ENCODE measurements around the gene GPRIN1. TPM values are rescaled to one million over a fixed set of nuclear protein-coding genes. Genes with fewer than 3 reads are reported as not detected.

GPRIN1 gene
- total RNA-seq, 1 donor from 2014 or later: 39.0 TPM

- H3K4me3 Mint-ChIP-seq: no peak overlapping the region
- H3K36me3 Mint-ChIP-seq (ENCODE audit: low read depth): no peaks in the 10 kb centered on the region
- H3K9me3 Mint-ChIP-seq: peaks cover 4% of the 10 kb centered on the region
- no peaks in the 10 kb centered on the region for H3K27me3 Mint-ChIP-seq (ENCODE audit: low read depth)
- H3K4me1 Mint-ChIP-seq: no peaks in the 10 kb centered on the region
- TF ChIP-seq CTCF (conservative IDR thresholded peaks at IDR 0.05): no peak
- no peak overlapping the region for H3K27ac Mint-ChIP-seq (ENCODE audit: unreplicated experiment)
- DNase-seq (ENCODE audit: low read depth, low spot score): no peak
Measured at GRCh38 chr5:176581361-176581760, 28.6 kb downstream of the GPRIN1 start.

- Mint-ChIP-seq H3K4me1 (no peaks in the 10 kb centered on the region), H3K4me3 (no peak overlapping the region), H3K27ac (ENCODE audit: unreplicated experiment) (no peak overlapping the region), H3K9me3 (no peaks in the 10 kb centered on the region), H3K36me3 (ENCODE audit: low read depth) (no peaks in the 10 kb centered on the region), H3K27me3 (ENCODE audit: low read depth) (peaks cover under 1% of the 10 kb centered on the region)
- no peak for DNase-seq (ENCODE audit: low read depth, low spot score)
- no peak for TF ChIP-seq CTCF (conservative IDR thresholded peaks at IDR 0.05)
Measured at GRCh38 chr5:176579323-176579722, 30.6 kb downstream of the GPRIN1 start.

- no peaks in the 10 kb centered on the region for H3K9me3 Mint-ChIP-seq
- H3K36me3 Mint-ChIP-seq (ENCODE audit: low read depth): no peaks in the 10 kb centered on the region
- peak; percentile 71 for TF ChIP-seq CTCF (conservative IDR thresholded peaks at IDR 0.05)
- peaks cover 5% of the 10 kb centered on the region for H3K27me3 Mint-ChIP-seq (ENCODE audit: low read depth)
- H3K4me3 Mint-ChIP-seq: no peak overlapping the region
- no peak overlapping the region for H3K27ac Mint-ChIP-seq (ENCODE audit: unreplicated experiment)
- H3K4me1 Mint-ChIP-seq: peaks cover 4% of the 10 kb centered on the region
- peak; percentile 29 for DNase-seq (ENCODE audit: low read depth, low spot score)
Measured at GRCh38 chr5:176578391-176578808, 31.6 kb downstream of the GPRIN1 start.

GRCh38 chr5:176577312-176578176, 32.4 kb downstream of the GPRIN1 start:
- H3K4me1 Mint-ChIP-seq: peaks cover 4% of the 10 kb centered on the region
- no peak for DNase-seq (ENCODE audit: low read depth, low spot score)

More at GRCh38 chr5:176577312-176578176, 32.4 kb downstream of the GPRIN1 start:
- H3K4me3 Mint-ChIP-seq: no peak overlapping the region
- no peaks in the 10 kb centered on the region for H3K9me3 Mint-ChIP-seq
- no peak overlapping the region for H3K27ac Mint-ChIP-seq (ENCODE audit: unreplicated experiment)
- no peak for TF ChIP-seq CTCF (conservative IDR thresholded peaks at IDR 0.05)
- H3K36me3 Mint-ChIP-seq (ENCODE audit: low read depth): no peaks in the 10 kb centered on the region
- peaks cover 12% of the 10 kb centered on the region for H3K27me3 Mint-ChIP-seq (ENCODE audit: low read depth)
